RWPE1 (cell line): ENCODE results near the gene S100B.

Experiments used
- CTCF ChIA-PET: fragments of 350-600 bp; sonication (Branson Sonifier 250); formaldehyde crosslinking; extraction: SDS; loops from one replicate; lab custom pipeline; 2021; lab: Yijun Ruan, JAX
- POLR2A ChIA-PET: fragments of 400-600 bp; formaldehyde crosslinking; extraction: SDS; loops from one replicate; lab custom pipeline; 2020; ENCODE audit warnings: antibody characterized with exemption; ENCODE audit not compliant: low non-redundant PET; lab: Yijun Ruan, JAX
- DNase-seq: peaks from one replicate; pipeline ENCODE4 v3.0.0; 2012; ENCODE audit warnings: low spot score
- H3K27ac ChIP-seq: fragments of 450-650 bp; 2 replicates; pipeline ENCODE4 v1.5.1; 2017
- CTCF ChIP-seq: fragments of 450-650 bp; conservative IDR thresholded peaks from 2 replicates; pipeline ENCODE4 v1.5.1; 2017; ENCODE audit warnings: low read depth, mild to moderate bottlenecking

S100B gene

GRCh38 chr21:46555225-46555617 lies 49.7 kb downstream of the S100B start:
- ChIA-PET POLR2A (no interaction called here), CTCF (no interaction called here)
- H3K27ac ChIP-seq: no peak overlapping the region
- no peak for TF ChIP-seq CTCF
- no peak for DNase-seq

- POLR2A ChIA-PET: no interaction called here
Observed at GRCh38 chr21:46554431-46555224, 50.3 kb downstream of the S100B start.

GRCh38 chr21:46553993-46554392 lies 50.9 kb downstream of the S100B start:
- TF ChIP-seq CTCF: no peak
- POLR2A ChIA-PET: no interaction called here
- no peak overlapping the region for H3K27ac ChIP-seq
- CTCF ChIA-PET: no interaction called here
- DNase-seq: no peak

More at GRCh38 chr21:46554431-46555224, 50.3 kb downstream of the S100B start:
- TF ChIP-seq CTCF: no peak
- no peak for DNase-seq
- no peak overlapping the region for H3K27ac ChIP-seq
- CTCF ChIA-PET: no interaction called here

GRCh38 chr21:46552865-46553379 lies 52.0 kb downstream of the S100B start:
- POLR2A ChIA-PET: no interaction called here
- H3K27ac ChIP-seq: no peak overlapping the region
- CTCF ChIA-PET: interaction anchor here (1.0 kb wide), 1 partner anchor 87 kb away, joined by 3 read pairs; no protein-coding TSS in a partner anchor
- TF ChIP-seq CTCF: no peak
- DNase-seq: no peak

- DNase-seq: no peak
- no peak for TF ChIP-seq CTCF
- POLR2A ChIA-PET: no interaction called here
- H3K27ac ChIP-seq: no peak overlapping the region
- CTCF ChIA-PET: interaction anchor here (1.0 kb wide), 1 partner anchor 88 kb away, joined by 3 read pairs; no protein-coding TSS in a partner anchor
Observed at GRCh38 chr21:46552274-46552673, 52.6 kb downstream of the S100B start.

- TF ChIP-seq CTCF: no peak
- ChIA-PET POLR2A (no interaction called here), CTCF (no interaction called here)
- no peak overlapping the region for H3K27ac ChIP-seq
- no peak for DNase-seq
Observed at GRCh38 chr21:46551636-46552241, 53.1 kb downstream of the S100B start.
